ENCODE data around the gene SPATA46.
"Not testable (repeated sequence)": the region's sequence is repeated elsewhere in the genome, so short reads cannot be mapped to it uniquely, and the experiment has no call there.

SPATA46 gene, protein sequence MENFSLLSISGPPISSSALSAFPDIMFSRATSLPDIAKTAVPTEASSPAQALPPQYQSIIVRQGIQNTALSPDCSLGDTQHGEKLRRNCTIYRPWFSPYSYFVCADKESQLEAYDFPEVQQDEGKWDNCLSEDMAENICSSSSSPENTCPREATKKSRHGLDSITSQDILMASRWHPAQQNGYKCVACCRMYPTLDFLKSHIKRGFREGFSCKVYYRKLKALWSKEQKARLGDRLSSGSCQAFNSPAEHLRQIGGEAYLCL

DNA sequence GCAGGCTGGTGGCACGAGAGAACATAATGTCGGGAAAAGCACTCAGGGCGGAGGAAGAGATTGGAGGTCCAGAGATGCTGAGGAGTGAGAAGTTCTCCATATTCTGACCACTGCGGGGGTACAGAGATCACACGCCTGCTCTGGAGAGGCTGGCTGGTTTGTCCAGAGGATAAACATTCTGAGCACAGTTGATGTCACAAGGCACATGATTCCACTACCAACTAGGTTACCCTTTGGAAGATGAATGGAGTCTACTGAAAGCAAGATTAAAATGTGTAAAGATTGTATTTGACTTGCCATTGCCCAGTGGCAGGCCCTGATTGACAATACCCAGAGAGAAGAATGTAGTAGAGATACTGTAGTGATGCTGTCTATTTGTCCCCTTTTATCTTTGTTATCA lies at the start of gene SPATA46:
Gene SPATA46 (minus strand): TSS at position 164 of the 400 bp plus-strand sequence. CDS start 64 bp downstream, at position 100.
- DNase-seq, result no peak

DNA sequence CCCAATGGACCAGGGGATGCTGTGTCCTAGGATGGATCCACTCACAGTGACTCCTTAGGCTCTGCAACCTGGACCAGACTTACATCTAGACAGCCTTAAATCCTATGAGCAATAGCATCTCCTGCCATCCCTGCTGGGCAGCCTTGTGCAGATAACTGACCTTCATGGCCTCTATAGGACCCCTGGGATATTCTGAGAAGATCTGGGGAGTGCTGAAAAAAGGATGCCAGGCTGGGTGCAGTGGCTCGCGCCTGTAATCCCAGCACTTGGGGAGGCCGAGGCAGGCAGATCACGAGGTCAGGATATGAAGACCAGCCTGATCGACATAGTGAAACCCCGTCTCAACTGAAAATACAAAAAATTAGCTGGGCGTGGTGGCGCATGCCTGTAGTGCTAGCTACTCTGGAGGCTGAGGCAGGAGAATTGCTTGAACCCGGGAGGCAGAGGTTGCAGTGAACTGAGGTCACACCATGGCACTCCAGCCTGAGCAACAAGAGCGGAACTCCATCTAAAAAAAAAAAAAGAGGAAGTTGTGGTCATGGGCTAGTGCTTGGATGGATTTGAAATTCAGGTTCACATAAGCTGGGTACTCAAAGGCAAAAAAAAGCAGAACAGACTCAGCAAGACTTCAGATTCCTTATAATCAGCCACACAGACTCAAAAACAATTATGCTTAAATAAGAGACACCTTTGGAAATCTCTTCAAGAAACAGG lies 46.2 kb upstream of the SPATA46 start:
- DNase-seq, result no peak

DNA sequence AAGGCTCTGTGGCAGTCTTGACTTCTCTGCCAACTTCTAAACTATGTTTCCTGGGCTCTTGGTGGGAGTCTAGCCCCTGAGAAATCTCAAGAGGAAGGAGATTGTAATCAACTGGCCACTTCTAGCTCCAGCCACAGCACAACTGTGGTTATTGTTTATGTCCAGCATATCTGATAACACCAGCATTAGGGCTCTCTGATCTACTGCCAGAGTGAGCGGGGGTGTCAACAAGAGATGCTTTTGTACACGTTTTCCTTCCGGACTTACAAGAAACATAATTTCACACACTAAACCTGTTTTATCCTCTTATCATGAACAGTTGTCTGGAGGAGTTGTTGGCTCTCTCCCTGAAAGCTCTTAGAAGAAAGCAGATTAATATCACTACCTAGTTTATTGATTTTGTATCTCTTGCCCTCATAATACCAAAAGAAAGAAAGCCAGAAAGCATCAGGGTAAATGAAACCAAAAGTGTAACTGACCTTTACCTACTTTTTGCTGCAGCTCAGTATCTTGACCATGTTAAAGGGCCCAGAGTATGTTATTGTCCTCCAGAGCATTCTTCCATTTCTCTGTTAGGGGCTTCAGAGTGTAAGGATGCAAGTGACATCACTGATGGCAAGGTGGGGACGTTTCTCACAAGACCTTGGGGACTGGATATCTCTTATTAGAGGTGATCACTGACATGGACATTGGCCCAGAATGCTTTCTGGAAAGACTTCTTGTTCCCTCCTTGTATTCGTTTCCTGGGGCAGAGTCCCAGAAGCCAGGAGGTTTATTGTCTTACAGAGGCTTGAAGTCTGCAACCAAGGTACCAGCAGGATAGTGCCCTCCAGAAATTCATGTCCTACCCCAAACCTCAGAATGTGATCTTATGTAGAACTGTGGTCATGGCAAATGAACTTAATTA lies 44.9 kb upstream of the SPATA46 start:
- no peak for DNase-seq

DNA sequence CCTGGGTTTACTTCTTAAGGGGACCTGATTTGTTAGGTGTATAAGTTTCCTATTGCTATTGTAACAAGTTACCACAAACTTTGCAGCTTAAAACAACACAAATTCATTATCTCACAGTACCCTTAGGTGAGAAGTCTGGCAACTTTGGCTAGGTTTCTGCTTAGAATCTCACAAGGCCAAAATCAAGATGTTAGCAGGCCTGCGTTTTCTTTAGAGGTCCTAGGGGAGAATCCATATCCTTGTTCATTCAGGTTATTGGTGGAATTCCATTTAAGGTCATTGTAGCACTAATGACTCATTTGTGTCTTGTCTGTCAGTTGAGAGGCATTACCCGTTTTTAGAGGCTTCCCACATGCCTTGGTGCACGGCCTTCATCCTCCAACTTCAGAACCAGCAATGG lies 43.5 kb upstream of the SPATA46 start:
- no peak for DNase-seq

DNA sequence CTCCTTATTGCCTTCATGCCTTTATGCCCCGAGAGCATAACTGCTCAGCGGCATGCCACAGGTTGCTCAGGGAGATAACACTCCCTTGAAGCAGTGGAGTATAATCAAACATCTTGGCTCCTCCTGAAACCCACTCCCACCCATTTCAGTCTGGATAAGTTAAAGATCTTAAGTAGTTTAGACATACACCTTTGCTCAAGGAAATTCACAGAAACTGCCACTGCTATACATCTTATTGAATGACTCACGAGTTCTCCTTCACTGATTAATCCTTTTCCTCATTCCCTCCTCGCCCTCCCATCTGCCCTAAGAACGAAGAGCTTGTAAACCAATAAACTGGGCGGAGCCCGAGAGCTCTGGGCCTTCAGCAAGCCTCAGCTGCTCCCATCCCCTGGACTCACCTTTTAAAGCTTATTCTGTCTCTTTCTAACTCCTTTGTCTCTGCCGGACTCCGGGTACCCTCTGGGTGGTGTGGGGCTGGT lies 42.8 kb upstream of the SPATA46 start:
- not testable (repeated sequence) for DNase-seq

DNA sequence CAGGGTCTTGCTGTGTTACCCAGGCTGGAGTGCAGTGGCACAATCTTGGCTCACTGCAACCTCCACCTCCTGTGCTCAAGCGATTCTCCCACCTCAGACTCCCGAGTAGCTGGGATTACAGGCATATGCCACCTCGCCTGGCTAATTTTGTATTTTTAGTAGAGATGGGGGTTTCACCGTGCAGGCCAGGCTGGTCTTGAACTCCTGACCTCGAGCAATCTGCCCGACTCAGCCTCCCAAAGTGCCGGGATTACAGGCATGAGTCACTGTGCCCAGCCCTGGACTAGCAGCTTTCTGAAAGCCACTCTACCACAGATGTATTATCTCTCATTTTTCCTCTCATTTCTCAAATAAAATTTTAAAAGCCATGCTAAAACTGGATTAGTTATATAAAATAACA lies 41.9 kb upstream of the SPATA46 start:
- not testable (repeated sequence) for DNase-seq

DNA sequence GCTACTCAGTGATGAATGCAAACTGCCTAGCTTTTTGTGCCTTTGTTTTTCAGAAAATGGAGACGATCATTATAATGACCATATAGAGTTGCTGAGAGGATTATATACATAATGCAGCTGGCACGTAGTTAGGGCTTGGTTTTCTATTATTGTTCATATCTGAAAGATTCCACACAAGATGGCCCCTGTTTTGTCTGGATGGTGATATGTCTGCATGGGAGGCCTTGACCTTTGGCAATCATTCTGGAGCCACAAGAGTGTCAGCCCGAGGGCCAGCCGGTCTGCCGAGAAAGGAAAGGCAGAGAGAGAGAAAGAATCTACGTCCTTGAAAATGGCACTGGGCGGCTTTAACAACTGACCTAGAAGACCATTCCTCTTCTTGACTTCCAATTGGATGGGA lies 41.0 kb upstream of the SPATA46 start:
- DNase-seq, result no peak

DNA sequence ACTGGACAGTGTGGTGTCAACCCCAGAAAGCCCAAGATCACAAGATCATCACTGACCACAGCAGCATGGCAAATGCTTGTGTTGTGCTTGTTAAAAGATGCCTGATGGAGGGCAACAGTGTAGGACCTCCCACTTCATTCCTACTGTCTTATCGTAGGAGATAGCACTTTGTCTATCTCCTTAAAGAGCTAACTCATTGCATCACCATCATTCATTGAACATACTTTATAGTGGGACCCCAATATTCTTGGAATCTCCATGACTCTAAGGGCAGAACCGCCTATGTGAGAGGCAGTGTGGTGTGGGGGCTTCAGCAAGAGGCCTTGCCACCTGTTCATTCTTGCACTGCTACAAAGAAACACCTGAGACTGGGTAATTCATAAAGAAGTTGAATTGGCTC lies 40.3 kb upstream of the SPATA46 start:
- DNase-seq, result no peak

DNA sequence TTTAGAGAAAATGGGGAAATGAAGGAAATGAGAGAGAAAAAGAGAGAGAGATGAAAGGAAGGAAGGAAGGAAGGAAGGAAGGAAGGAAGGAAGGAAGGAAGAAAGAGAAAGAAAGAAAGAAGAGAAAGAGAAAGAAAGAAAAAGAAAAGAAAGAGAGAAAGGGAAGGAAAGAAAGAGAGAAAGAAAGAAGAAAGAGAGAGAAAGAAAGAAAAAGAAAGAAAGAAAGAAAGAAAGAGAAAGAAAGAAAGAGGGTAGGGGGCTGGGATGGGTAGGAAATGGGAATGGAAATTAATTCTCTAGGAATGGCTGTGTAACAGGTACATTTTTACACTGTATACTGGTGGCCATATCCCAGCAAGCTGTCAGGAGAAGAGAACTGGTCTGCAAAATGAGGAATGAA lies 39.6 kb upstream of the SPATA46 start:
- no peak for DNase-seq

DNA sequence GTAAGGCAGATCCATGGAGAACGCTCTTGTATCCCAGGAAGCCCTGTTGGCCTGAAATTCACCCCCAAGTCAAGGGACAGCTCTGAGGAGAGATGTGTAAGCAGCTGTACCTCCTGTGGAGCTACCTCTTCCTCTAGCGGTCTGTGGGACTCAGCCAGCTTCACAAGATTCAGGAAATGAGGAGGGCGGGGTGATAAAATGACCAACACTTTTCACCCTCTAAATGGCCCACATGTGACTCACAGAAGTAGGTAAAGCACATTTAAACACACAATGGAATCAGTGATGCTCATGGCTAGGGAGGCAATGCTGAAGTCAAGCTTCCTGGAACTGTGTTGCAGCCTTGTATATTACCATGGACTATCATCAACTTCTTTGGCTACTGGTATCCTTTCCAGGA lies 35.3 kb upstream of the SPATA46 start, which contains the start of gene SH2D1B:
Gene SH2D1B (minus strand): TSS at position 135 of the 400 bp plus-strand sequence. CDS start 120 bp downstream, at position 15.
- no peak for DNase-seq

DNA sequence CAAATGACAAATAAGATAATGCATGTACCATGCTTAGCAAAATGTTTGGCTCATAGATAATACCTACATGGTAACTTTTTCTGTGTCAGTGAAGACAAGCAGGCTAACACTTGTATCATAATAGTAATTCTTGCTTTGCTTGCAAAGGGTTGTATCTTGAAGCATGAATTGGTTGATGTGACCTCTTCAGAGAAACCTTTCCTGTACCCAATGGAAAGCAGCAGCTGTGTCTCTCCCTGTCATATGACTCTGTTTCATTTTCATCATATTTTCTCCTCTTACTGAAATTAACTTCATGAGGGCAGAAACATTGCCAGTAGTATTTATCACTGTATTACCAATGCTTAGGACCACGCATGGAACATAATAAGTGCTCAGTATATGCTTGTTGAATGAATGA lies 30.9 kb upstream of the SPATA46 start:
- DNase-seq, result no peak

DNA sequence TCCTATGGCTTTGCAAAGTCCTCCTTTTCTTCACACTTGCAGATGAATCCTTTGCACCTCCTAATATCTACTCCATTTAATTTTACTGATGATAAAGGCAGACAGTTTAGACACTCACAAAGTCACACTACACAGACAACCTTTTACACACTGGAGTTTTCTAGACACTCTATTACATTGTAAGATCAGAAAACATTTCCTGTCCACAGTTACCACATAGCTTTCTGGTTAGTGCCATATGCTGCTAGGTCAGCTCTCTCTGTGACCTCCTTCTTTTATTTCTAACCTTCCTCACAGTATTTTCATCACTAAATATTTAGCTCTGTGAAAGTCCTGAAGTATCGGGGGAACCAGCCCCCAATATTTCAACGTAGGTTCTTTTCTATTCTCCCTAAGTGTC lies 30.2 kb upstream of the SPATA46 start:
- DNase-seq, result no peak

DNA sequence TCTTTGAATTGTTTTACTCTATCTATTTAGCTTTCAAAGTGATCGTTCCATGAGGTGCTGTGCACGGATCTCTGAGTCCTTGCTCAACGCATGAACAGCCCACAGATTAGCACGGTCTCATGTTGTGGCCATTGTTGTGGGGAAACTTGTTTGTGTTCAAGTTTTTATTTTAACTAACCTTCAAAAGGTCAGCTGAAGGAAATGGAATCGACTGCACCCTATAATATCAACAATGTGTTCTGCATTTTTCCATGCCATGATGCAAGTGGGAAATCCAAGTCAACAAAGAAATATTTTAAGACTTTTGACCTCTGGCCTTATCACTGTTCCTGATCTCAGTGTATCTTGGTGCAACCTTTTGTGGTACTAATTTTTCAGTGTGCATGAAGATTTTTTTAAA lies 29.1 kb upstream of the SPATA46 start:
- DNase-seq, result no peak

DNA sequence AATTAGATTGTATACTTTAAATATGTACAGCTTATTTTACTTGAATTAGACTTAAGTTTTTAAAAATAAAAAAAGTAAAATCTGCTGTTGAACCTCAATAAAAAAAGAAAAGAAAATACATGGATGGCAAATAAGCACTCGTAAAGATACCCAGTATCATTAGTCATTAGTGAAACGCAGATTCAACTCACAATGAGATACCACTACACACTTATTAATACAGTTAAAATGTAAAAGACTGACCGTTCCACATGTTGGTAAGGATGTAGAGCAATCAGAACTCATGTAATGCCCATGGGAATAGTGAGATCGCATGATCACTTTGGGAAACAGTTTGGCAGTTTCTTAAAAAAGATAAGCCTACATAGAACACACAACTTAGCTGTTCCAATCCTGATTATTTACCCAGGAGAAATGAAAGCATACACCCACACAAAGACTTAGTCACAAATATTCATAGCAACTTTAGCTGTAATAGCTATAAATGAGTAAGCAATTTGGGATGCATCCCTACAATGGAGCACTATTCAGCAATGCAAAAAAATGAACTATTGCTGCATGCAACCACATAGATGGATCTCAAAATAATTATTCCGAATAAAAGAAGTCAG lies 28.0 kb upstream of the SPATA46 start:
- DNase-seq, result no peak

DNA sequence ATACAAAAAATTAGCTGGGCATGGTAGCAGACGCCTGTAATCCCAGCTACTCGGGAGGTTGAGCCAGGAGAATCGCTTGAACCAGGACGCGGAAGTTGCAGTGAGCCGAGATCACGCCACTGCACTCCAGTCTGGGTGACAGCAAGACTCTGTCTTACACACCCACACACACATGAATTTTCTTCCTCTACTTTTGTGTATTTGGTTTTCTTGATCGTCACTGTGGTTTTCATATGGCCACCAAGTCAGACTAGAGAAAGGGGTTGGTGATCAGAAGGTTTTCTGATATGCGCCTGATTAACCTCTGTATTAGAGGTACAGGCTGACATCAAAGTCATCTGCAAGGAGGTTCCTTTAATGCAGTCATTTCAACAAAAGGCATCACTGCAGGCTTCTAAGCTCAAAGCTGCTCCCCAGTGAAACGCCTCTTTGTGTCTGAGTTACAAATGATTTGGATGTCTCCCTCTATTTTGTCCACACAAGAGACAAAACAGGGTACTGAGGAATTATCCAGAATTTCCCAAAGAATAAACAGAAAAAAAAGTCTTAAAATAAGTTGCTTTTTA lies 24.2 kb upstream of the SPATA46 start:
- DNase-seq, result no peak

DNA sequence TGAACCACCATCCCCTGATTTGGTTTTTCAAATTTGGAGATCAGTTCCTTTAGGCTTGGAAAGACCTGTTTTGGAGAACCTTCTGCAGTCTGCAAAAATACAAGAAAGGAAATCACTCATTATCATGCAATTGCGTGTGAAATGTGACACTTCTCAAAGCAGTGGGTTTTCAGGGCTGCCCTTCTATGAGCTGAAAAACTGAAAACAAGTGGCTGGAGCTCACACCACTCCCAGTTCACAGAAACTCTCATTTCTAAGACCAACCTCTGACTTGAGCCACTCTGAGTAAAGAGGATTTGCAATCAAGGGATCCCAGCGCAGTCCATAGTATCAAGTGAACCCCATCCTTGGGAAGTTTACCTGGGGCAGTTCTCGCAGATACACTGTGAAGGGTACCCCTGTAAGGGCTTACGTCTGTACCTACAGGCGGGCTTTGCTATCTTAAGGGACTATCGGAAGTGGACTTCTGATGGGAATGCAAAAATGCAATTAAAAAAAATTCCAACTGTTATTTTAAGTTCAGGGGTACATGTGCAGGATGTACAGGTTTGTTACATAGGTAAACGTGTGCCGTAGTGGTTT lies 22.4 kb upstream of the SPATA46 start:
- DNase-seq, result no peak

DNA sequence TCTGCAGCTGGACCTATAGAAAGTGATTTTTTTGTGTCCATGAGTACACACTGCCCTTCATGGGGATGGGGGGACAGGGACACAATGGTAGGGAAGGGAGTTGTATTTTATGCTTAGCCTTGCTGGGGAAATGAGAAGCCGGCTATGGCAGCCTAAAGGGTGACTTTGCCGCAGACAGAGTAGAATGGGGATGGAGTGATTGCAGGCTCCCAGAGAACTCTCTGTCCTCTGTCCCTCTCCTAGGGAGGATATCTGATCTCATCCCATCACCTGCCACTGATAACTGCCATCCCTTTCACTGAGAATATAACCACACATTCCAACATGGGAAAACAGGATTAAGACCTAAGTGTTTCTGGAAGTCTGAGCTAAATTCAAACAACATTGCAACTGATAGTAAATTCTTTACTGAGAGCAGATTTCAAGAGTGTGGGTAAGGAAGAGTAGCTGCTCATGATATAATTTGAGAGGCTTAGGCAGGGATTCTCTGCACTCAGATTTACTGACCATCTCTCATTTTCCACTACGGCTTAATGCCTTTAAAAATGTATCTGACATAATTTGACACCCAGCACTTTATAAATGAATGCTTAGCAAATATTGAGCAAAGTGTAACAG lies 21.4 kb upstream of the SPATA46 start:
- DNase-seq, result no peak

DNA sequence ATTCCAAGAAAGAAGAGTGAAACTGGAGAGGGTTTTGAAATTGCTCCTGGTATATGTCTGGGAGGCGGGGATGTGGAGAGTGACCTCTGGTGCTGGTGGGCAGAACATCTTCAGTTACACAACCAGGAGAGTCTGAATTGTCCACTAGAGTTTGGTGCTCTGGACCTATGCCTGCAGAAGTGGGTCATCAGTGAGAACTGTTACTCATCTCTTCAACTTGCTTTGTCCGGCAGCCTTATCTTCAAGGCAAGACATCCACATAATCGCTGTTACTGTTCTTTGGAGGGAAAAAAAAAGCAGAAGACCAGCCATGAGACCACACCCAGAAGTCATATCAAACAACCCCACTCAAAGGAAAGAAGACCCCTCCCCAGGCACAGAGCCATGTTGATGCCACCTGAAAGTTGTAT lies 20.4 kb upstream of the SPATA46 start:
- DNase-seq, result no peak

DNA sequence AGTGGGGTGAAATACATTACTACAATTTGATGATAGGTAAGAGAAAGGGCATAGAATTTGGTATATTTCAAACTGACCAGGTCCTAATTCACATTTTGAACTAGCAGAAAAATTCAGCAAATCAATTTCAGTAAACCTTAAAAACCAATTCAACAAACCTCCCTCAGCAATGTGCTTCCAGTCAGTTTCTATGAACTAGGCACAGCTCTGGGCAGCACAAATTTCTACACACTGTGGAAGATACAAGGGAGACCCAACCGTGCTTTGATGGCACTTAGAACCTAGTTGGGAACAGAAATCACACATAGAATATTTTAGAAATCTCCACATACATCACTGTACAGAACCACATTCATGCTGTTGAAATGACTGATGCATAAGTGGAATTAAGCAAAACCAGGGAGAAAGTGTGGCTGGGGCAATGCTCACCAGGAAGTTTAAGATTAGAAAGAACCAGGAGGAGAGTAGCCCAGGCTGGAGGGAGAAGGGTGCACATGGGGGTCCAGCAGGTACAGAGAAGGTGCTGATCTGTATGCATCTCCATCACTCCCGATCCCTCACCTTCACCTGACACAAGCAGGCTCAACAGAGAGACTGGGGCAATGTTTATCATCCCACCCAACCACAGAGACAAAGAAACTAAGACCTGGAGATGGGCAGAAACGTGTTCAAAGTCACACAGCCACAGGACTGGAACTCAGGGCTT lies 19.7 kb upstream of the SPATA46 start:
- DNase-seq, result no peak

DNA sequence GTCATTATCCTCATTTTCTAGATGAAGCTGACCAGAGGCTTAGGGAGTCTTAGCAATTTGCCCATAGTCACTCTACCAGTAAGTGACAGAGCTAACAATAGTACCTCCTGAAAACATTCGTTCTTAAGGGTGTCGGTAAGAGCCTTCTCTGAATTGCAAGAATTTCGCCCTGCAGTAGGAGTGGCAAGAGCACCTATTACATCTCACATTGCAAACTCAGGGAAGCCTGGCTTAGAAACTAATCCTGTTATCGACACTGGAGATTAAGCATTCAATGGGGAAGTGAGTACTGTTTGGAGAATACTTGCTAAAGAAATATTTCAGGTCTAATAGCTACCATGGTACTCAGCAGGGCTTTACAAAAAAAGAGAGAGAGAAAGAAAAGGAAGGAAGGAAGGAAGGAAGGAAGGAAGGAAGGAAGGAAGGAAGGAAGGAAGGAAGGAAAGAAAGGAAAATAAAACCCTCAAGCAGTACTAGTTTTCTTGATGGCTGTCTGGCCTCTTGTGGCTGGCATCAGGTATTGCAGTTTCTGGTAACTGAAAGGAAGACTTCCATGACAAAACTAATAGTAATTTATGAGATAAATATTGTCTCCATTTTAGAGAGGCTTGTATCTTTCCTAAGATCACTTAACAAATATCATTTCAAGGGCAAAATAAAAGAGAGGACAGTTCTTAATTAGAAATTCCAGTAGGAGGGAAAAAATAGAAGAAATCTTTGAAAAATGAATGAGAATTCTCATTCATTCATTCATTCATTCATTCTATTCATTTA lies 15.3 kb upstream of the SPATA46 start:
- DNase-seq, result peak; percentile 30

Measured in activated CD4-positive, alpha-beta T cell treated with anti-CD3 and anti-CD28 coated beads, Interleukin-2, Interleukin-6, amounts not matched to agents 100 ng/mL and 50 ng/mL, durations not matched to agents 16 hours and 8 hours (primary cell).